K562 (cell line): ENCODE data around the gene TKTL1. TPM values are rescaled to one million over a fixed set of nuclear protein-coding genes. Genes with fewer than 3 reads are reported as not detected.
A peak's percentile ranks its signal among the peaks of the same experiment; 100 is the strongest.

Experiments
- ATF1 ChIP-seq, 2 experiments: fragments of 450-650 bp in 1 of 2; IDR thresholded peaks; 2 replicates each; pipeline ENCODE4 v1.6.1; 2016; ENCODE audit warnings: missing compliant biosample characterization in 1 of 2, missing genetic modification characterization in 1 of 2
- CBX2 ChIP-seq: fragments of 200-600 bp; sonication (generic); IDR thresholded peaks from one replicate; pipeline ENCODE4 v1.6.1; 2012; ENCODE audit warnings: mild to moderate bottlenecking, low read length, inconsistent platforms; ENCODE audit not compliant: insufficient read depth, poor library complexity, severe bottlenecking
- CREM ChIP-seq: IDR thresholded peaks from 2 replicates; pipeline ENCODE4 v1.6.1; 2014; ENCODE audit warnings: antibody characterized with exemption, low read depth
- DDX20 ChIP-seq: fragments of 450-650 bp; IDR thresholded peaks from 2 replicates; pipeline ENCODE4 v1.6.1; 2016; ENCODE audit warnings: missing genetic modification characterization, low read depth, mild to moderate bottlenecking, missing compliant biosample characterization, moderate library complexity
- E2F3 ChIP-seq: fragments of 250-450 bp; sonication (Bioruptor Pico); IDR thresholded peaks from 2 replicates; pipeline ENCODE4 v1.4.0; 2020; ENCODE audit warnings: mild to moderate bottlenecking
- EP400 ChIP-seq: fragments of 450-650 bp; IDR thresholded peaks from 2 replicates; pipeline ENCODE4 v1.6.1; 2017; ENCODE audit warnings: antibody characterized with exemption, mild to moderate bottlenecking, moderate library complexity
- ESRRA ChIP-seq: fragments of 450-650 bp; IDR thresholded peaks from 2 replicates; pipeline ENCODE4 v1.6.1; 2014; ENCODE audit warnings: low read depth, mild to moderate bottlenecking, moderate library complexity, borderline replicate concordance
- FUS ChIP-seq: fragments of 200-400 bp; formaldehyde crosslinking; optimal IDR thresholded peaks from 2 replicates; pipeline ENCODE3; 2017; ENCODE audit warnings: low read depth, low read length
- NCOA1 ChIP-seq: fragments of 450-650 bp; IDR thresholded peaks from 2 replicates; pipeline ENCODE4 v1.6.1; 2016; ENCODE audit warnings: low read depth
- NONO ChIP-seq, 2 experiments: fragments of 200-400 bp in 1 of 2; fragments of 450-650 bp in 1 of 2; formaldehyde crosslinking in 1 of 2; IDR thresholded peaks; 2 replicates each; pipeline ENCODE4 v1.6.1; 2017; ENCODE audit warnings: low read depth in 2 of 2, mild to moderate bottlenecking in 2 of 2, moderate library complexity in 2 of 2, low read length in 1 of 2
- PHF20 ChIP-seq: fragments of 450-650 bp; IDR thresholded peaks from 2 replicates; pipeline ENCODE4 v1.6.1; 2018; ENCODE audit not compliant: partially characterized antibody
- RBM22 ChIP-seq: fragments of 200-400 bp; formaldehyde crosslinking; IDR thresholded peaks from 2 replicates; pipeline ENCODE4 v1.6.1; 2018; ENCODE audit warnings: low read length, low read depth; ENCODE audit not compliant: poor library complexity, severe bottlenecking
- REST ChIP-seq, 2 experiments: fragments of 450-650 bp; formaldehyde crosslinking in 1 of 2; IDR thresholded peaks; 2 replicates each; pipeline versions ENCODE4 v1.4.0 to v1.6.1; 2014 to 2020; ENCODE audit warnings: mild to moderate bottlenecking in 2 of 2, borderline replicate concordance in 1 of 2, low read depth in 1 of 2
- ZNF384 ChIP-seq: IDR thresholded peaks from 2 replicates; pipeline ENCODE4 v1.6.1; 2012; ENCODE audit warnings: low read depth, low read length, improper control_type of control experiment
- polyA plus RNA-seq, 8 experiments: library from polyadenylated mRNA; depleted of rRNA in 4 of 8; stranded (reverse) in 5 of 8; unstranded in 3 of 8; fragments of >200 nt; fragmentation: Nextera tagmentation in 2 of 8; fragmentation: Illumina TruSeq in 1 of 8; extraction: Ambion mirVana in 2 of 8; extraction: Trizol in 1 of 8; gene quantifications; 2 replicates each; pipeline versions ENCODE4 v1.2.1 to v1.2.3, GENCODE V29; 2011 to 2014; ENCODE audit warnings: inconsistent platforms in 1 of 8, missing spikeins in 1 of 8
- total RNA-seq, 7 experiments: library from RNA; depleted of rRNA in 6 of 7; stranded (reverse); fragments of >200 nt in 6 of 7; fragmentation: Illumina TruSeq in 2 of 7; extraction: Trizol in 2 of 7; gene quantifications; 2 replicates each; pipeline versions ENCODE4 v1.2.1 to v1.2.3, GENCODE V29; 2011 to 2021; ENCODE audit warnings: low replicate concordance in 1 of 7
- TF ChIP-seq, protein P1 (sequence below): sonication (generic); formaldehyde crosslinking; IDR thresholded peaks from 2 replicates; pipeline ENCODE4 v1.8.0; 2022; ENCODE audit warnings: missing genetic modification reagents, mild to moderate bottlenecking, moderate library complexity, borderline replicate concordance
- TF ChIP-seq, protein P2 (sequence below): fragments of 250-450 bp; sonication (Bioruptor Pico); IDR thresholded peaks from 2 replicates; pipeline ENCODE4 v1.8.0; 2022; ENCODE audit warnings: inconsistent platforms

TKTL1 gene
- total and polyA plus RNA-seq, 9 of the 15 experiments (the other 6 are each of a cell fraction or from before 2014, with no cell fraction given) = 0.18 to 0.71 (median 0.38) TPM

DNA sequence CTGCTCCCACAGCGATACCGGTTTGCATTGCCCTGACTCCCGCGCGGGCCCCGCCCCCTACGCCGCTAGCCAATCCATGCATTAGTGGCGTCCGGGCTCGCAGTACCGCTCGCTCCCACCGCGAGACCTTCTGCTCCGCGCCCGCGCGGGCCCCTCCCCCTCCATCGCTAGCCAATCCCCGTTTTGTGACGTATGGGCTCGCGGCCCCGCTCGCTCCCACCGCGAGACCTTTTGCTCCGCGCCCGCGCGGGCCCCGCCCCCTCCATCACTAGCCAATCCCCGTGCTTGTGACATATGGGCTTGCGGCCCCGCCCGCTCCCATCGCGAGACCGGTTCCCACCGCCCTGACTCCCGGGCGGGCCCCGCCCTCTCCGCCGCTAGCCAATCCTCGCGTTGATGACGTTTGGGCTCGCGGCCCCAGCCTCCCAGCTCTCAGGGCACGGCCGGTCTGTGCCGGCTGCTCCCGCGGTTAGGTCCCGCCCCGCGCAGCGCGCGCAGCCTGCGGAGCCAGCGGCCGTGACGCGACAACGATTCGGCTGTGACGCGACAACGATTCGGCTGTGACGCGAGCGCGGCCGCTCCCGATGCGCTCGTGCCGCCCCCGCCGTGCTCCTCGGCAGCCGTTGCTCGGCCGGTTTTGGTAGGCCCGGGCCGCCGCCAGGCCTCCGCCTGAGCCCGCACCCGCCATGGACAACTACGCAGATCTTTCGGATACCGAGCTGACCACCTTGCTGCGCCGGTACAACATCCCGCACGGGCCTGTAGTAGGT, 83.4 kb downstream of the TKTL1 start, which contains the start of gene EMD (continued):
- no peak for TF ChIP-seq CBX2
- peak; percentile 85 for TF ChIP-seq ESRRA
- no peak for TF ChIP-seq ZNF384
- TF ChIP-seq EP400 = peak; percentile 73; the same call in 1 of the 2 replicates
- TF ChIP-seq, protein P1, sequence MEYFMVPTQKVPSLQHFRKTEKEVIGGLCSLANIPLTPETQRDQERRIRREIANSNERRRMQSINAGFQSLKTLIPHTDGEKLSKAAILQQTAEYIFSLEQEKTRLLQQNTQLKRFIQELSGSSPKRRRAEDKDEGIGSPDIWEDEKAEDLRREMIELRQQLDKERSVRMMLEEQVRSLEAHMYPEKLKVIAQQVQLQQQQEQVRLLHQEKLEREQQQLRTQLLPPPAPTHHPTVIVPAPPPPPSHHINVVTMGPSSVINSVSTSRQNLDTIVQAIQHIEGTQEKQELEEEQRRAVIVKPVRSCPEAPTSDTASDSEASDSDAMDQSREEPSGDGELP (CRISPR knock-in tag) = peak; percentile 73
- TF ChIP-seq NONO (IDR thresholded peaks at IDR 0.05; ENCODE audit: low read depth in 2 of 2, low read length in 1 of 2) = peak in 1 of 2 experiments; percentile 61; a peak in 1 of 4 replicates
- TF ChIP-seq, protein P2, sequence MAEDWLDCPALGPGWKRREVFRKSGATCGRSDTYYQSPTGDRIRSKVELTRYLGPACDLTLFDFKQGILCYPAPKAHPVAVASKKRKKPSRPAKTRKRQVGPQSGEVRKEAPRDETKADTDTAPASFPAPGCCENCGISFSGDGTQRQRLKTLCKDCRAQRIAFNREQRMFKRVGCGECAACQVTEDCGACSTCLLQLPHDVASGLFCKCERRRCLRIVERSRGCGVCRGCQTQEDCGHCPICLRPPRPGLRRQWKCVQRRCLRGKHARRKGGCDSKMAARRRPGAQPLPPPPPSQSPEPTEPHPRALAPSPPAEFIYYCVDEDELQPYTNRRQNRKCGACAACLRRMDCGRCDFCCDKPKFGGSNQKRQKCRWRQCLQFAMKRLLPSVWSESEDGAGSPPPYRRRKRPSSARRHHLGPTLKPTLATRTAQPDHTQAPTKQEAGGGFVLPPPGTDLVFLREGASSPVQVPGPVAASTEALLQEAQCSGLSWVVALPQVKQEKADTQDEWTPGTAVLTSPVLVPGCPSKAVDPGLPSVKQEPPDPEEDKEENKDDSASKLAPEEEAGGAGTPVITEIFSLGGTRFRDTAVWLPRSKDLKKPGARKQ (CRISPR knock-in tag) = no peak
- TF ChIP-seq REST (IDR thresholded peaks at IDR 0.05; ENCODE audit: borderline replicate concordance) = peak; percentile 100
- no peak for TF ChIP-seq REST (CRISPR knock-in tag; IDR thresholded peaks at IDR 0.05; ENCODE audit: low read depth)
- TF ChIP-seq E2F3 (CRISPR knock-in tag) = no peak
- TF ChIP-seq RBM22 = no peak
- TF ChIP-seq NCOA1 = peak; percentile 90; the same call in 1 of the 2 replicates
- no peak for TF ChIP-seq FUS
- TF ChIP-seq ATF1 (CRISPR knock-in tag; IDR thresholded peaks at IDR 0.05) = peak; percentile 56; the same call in 1 of the 2 replicates
- TF ChIP-seq ATF1 (tag; IDR thresholded peaks at IDR 0.05) = peak; percentile 99
- no peak for TF ChIP-seq DDX20
- peak; percentile 35 for TF ChIP-seq PHF20
- peak; percentile 99 for TF ChIP-seq CREM
